ENCODE measurements around the gene FBXL13.

Gene FBXL13

GRCh38 chr7:102888561-102889233 is 185.9 kb downstream of the FBXL13 start:
- DNase-seq: peak in 1 of 2 donors; percentile 22
- WGBS (ENCODE audit: extremely low coverage, insufficient coverage, insufficient read length): no CpG with 5 or more reads among the region's 3 CpGs

GRCh38 chr7:102883098-102883860 is 191.3 kb downstream of the FBXL13 start:
- Histone ChIP-seq H2BK12ac (ENCODE audit: low read length) (no peak overlapping the region), H2AK5ac (ENCODE audit: low read length) (no peak overlapping the region), H3K9me3 (ENCODE audit: insufficient read depth, low read depth, low read length) (no peaks in the 10 kb centered on the region), H3K4me2 (ENCODE audit: low read length) (no peak overlapping the region), H3K4ac (ENCODE audit: low read depth, low read length) (no peak overlapping the region), H4K8ac (ENCODE audit: low read depth, low read length) (no peak overlapping the region), H3K23ac (ENCODE audit: low read length) (no peak overlapping the region), H2AFZ (ENCODE audit: insufficient read depth, low read length, poor library complexity) (no peak overlapping the region), H3K9ac (ENCODE audit: low read length) (no peak overlapping the region), H3K79me2 (ENCODE audit: control insufficient read depth, insufficient read depth, low read length, poor library complexity) (no peaks in the 10 kb centered on the region), H3K14ac (ENCODE audit: low read length) (no peak overlapping the region), H3K79me1 (ENCODE audit: low read length) (no peaks in the 10 kb centered on the region), H4K91ac (ENCODE audit: low read depth, low read length) (no peak overlapping the region), H2BK5ac (ENCODE audit: low read depth, low read length, poor library complexity) (no peak overlapping the region), H3K18ac (ENCODE audit: low read length) (no peak overlapping the region), H4K12ac (ENCODE audit: low read depth, low read length) (no peak overlapping the region), H3K27me3 (ENCODE audit: insufficient read depth, low read length) (no peaks in the 10 kb centered on the region), H3K27ac (ENCODE audit: low read depth, low read length) (no peak overlapping the region), H3K36me3 (ENCODE audit: control insufficient read depth in 1 of 2, insufficient read depth in 2 of 2, low read length in 2 of 2) (no peaks in the 10 kb centered on the region), H2BK120ac (ENCODE audit: insufficient read depth, low read length, poor library complexity) (no peak overlapping the region), H3K4me1 (ENCODE audit: control insufficient read depth in 1 of 2, insufficient read depth in 2 of 2, low read length in 2 of 2) (no peaks in the 10 kb centered on the region), H3K4me3 (ENCODE audit: low read depth, low read length) (no peak overlapping the region)
- no CpG with 5 or more reads among the region's 6 CpGs for WGBS (ENCODE audit: extremely low coverage, insufficient coverage, insufficient read length)
- peak in 1 of 2 donors; percentile 47 for DNase-seq

More at GRCh38 chr7:102888561-102889233, 185.9 kb downstream of the FBXL13 start:
- no peak overlapping the region for H4K8ac ChIP-seq (ENCODE audit: low read depth, low read length)
- no peaks in the 10 kb centered on the region for H3K79me1 ChIP-seq (ENCODE audit: low read length)
- H2BK120ac ChIP-seq (ENCODE audit: insufficient read depth, low read length, poor library complexity): no peak overlapping the region
- no peak overlapping the region for H4K91ac ChIP-seq (ENCODE audit: low read depth, low read length)
- H3K79me2 ChIP-seq (ENCODE audit: control insufficient read depth, insufficient read depth, low read length, poor library complexity): no peaks in the 10 kb centered on the region
- H2AFZ ChIP-seq (ENCODE audit: insufficient read depth, low read length, poor library complexity): no peak overlapping the region
- no peak overlapping the region for H3K27ac ChIP-seq (ENCODE audit: low read depth, low read length)
- no peaks in the 10 kb centered on the region for H3K27me3 ChIP-seq (ENCODE audit: insufficient read depth, low read length)
- no peaks in the 10 kb centered on the region for H3K36me3 ChIP-seq (ENCODE audit: control insufficient read depth in 1 of 2, insufficient read depth in 2 of 2, low read length in 2 of 2)
- H2BK5ac ChIP-seq (ENCODE audit: low read depth, low read length, poor library complexity): no peak overlapping the region
- no peaks in the 10 kb centered on the region for H3K9me3 ChIP-seq (ENCODE audit: insufficient read depth, low read depth, low read length)
- H3K4me3 ChIP-seq (ENCODE audit: low read depth, low read length): no peak overlapping the region
- H3K4ac ChIP-seq (ENCODE audit: low read depth, low read length): no peak overlapping the region
- H3K18ac ChIP-seq (ENCODE audit: low read length): no peak overlapping the region
- no peak overlapping the region for H3K9ac ChIP-seq (ENCODE audit: low read length)
- no peak overlapping the region for H2BK12ac ChIP-seq (ENCODE audit: low read length)
- H4K12ac ChIP-seq (ENCODE audit: low read depth, low read length): no peak overlapping the region
- H3K14ac ChIP-seq (ENCODE audit: low read length): no peak overlapping the region
- H3K4me2 ChIP-seq (ENCODE audit: low read length): no peak overlapping the region
- H3K4me1 ChIP-seq (ENCODE audit: control insufficient read depth in 1 of 2, insufficient read depth in 2 of 2, low read length in 2 of 2): no peaks in the 10 kb centered on the region
- H3K23ac ChIP-seq (ENCODE audit: low read length): no peak overlapping the region
- H2AK5ac ChIP-seq (ENCODE audit: low read length): no peak overlapping the region

DNA sequence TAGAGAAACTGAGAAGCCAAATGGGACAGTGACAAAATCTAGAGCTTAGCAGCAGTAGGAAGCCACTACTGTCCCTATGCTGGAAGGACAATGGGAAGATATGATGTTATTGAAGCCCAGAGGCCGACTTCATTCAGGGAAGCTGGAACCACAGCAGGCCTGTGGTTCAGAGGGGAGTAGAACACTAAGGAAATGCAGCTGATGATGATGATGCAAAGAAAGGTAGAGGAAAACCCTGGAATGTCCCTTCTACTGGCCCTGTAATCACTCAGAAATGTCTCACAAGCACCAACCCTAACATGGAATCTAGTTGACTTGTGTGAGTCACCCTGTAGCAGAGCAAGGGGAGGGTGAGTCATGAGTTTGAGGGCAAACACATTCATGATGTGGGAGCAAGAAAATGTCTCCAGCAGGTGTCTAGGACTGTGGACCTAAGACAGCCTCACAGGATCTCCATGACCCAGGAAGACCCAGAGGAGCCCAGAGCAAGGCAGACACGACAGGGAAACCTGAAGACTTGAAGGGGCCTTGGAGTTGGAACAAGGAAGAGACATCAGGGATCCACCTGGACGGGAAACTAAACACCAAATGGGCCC is 198.8 kb downstream of the FBXL13 start:
- H2AK5ac ChIP-seq (ENCODE audit: low read length): no peak overlapping the region
- H3K36me3 ChIP-seq (ENCODE audit: control insufficient read depth in 1 of 2, insufficient read depth in 2 of 2, low read length in 2 of 2): no peaks in the 10 kb centered on the region
- peak; percentile 82 to 95 for DNase-seq
- H3K23ac ChIP-seq (ENCODE audit: low read length): no peak overlapping the region
- no peak overlapping the region for H4K12ac ChIP-seq (ENCODE audit: low read depth, low read length)
- no peak overlapping the region for H4K91ac ChIP-seq (ENCODE audit: low read depth, low read length)
- H2BK120ac ChIP-seq (ENCODE audit: insufficient read depth, low read length, poor library complexity): no peak overlapping the region
- peaks cover 3 to 7% of the 10 kb centered on the region in 2 experiments for H3K4me1 ChIP-seq (ENCODE audit: control insufficient read depth in 1 of 2, insufficient read depth in 2 of 2, low read length in 2 of 2)
- H3K4me3 ChIP-seq (ENCODE audit: low read depth, low read length): no peak overlapping the region
- H3K9ac ChIP-seq (ENCODE audit: low read length): no peak overlapping the region
- H2BK5ac ChIP-seq (ENCODE audit: low read depth, low read length, poor library complexity): no peak overlapping the region
- no peaks in the 10 kb centered on the region for H3K9me3 ChIP-seq (ENCODE audit: insufficient read depth, low read depth, low read length)
- peak overlapping the region; percentile 8 for H3K27ac ChIP-seq (ENCODE audit: low read depth, low read length)
- WGBS (ENCODE audit: extremely low coverage, insufficient coverage, insufficient read length): no CpG with 5 or more reads among the region's 3 CpGs
- H3K14ac ChIP-seq (ENCODE audit: low read length): no peak overlapping the region
- no peak overlapping the region for H3K4ac ChIP-seq (ENCODE audit: low read depth, low read length)
- H2AFZ ChIP-seq (ENCODE audit: insufficient read depth, low read length, poor library complexity): no peak overlapping the region
- H4K8ac ChIP-seq (ENCODE audit: low read depth, low read length): no peak overlapping the region
- no peak overlapping the region for H3K18ac ChIP-seq (ENCODE audit: low read length)
- H3K4me2 ChIP-seq (ENCODE audit: low read length): no peak overlapping the region
- H3K79me2 ChIP-seq (ENCODE audit: control insufficient read depth, insufficient read depth, low read length, poor library complexity): no peaks in the 10 kb centered on the region
- H3K27me3 ChIP-seq (ENCODE audit: insufficient read depth, low read length): no peaks in the 10 kb centered on the region
- H3K79me1 ChIP-seq (ENCODE audit: low read length): peaks cover 2% of the 10 kb centered on the region
- no peak overlapping the region for H2BK12ac ChIP-seq (ENCODE audit: low read length)

GRCh38 chr7:102874966-102875365 is 199.6 kb downstream of the FBXL13 start:
- peak in 1 of 2 donors; percentile 18 for DNase-seq
- peak overlapping the region; percentile 26 for H4K91ac ChIP-seq (ENCODE audit: low read depth, low read length)
- no CpG with 5 or more reads among the region's 1 CpG for WGBS (ENCODE audit: extremely low coverage, insufficient coverage, insufficient read length)

More at GRCh38 chr7:102874966-102875365, 199.6 kb downstream of the FBXL13 start:
- Histone ChIP-seq H3K4ac (ENCODE audit: low read depth, low read length) (no peak overlapping the region), H2BK12ac (ENCODE audit: low read length) (no peak overlapping the region), H2AFZ (ENCODE audit: insufficient read depth, low read length, poor library complexity) (no peak overlapping the region), H3K4me1 (ENCODE audit: control insufficient read depth in 1 of 2, insufficient read depth in 2 of 2, low read length in 2 of 2) (peaks cover 3 to 7% of the 10 kb centered on the region in 2 experiments), H3K79me1 (ENCODE audit: low read length) (peaks cover 2% of the 10 kb centered on the region), H3K27ac (ENCODE audit: low read depth, low read length) (peak overlapping the region; percentile 8), H4K8ac (ENCODE audit: low read depth, low read length) (no peak overlapping the region), H3K79me2 (ENCODE audit: control insufficient read depth, insufficient read depth, low read length, poor library complexity) (no peaks in the 10 kb centered on the region), H3K4me3 (ENCODE audit: low read depth, low read length) (no peak overlapping the region), H3K9ac (ENCODE audit: low read length) (no peak overlapping the region), H3K36me3 (ENCODE audit: control insufficient read depth in 1 of 2, insufficient read depth in 2 of 2, low read length in 2 of 2) (no peaks in the 10 kb centered on the region), H2BK120ac (ENCODE audit: insufficient read depth, low read length, poor library complexity) (peak overlapping the region; percentile 72), H3K23ac (ENCODE audit: low read length) (no peak overlapping the region), H3K18ac (ENCODE audit: low read length) (no peak overlapping the region), H3K14ac (ENCODE audit: low read length) (no peak overlapping the region), H3K27me3 (ENCODE audit: insufficient read depth, low read length) (no peaks in the 10 kb centered on the region), H3K4me2 (ENCODE audit: low read length) (no peak overlapping the region), H2AK5ac (ENCODE audit: low read length) (no peak overlapping the region), H2BK5ac (ENCODE audit: low read depth, low read length, poor library complexity) (peak overlapping the region; percentile 49), H4K12ac (ENCODE audit: low read depth, low read length) (no peak overlapping the region), H3K9me3 (ENCODE audit: insufficient read depth, low read depth, low read length) (no peaks in the 10 kb centered on the region)
